GM19043 (cell line): ENCODE results near the gene SLFN14.
"Not testable (repeated sequence)": the region's sequence is repeated elsewhere in the genome, so short reads cannot be mapped to it uniquely, and the experiment has no call there.

ENCODE experiments used
- ATAC-seq: cut with Tn5 transposase; IDR thresholded peaks from one replicate; pipeline ENCODE4 v1.9.1; 2021; ENCODE audit warnings: low read depth; ENCODE audit not compliant: unreplicated experiment

The SLFN14 gene

GRCh38 chr17:35559495-35560210 is 966 bp downstream of the SLFN14 start:
- no peak for ATAC-seq

- ATAC-seq: no peak
These were observed 3.3 kb downstream of the SLFN14 start for GRCh38 chr17:35557353-35557752.

- ATAC-seq: no peak
These were observed 4.9 kb downstream of the SLFN14 start for GRCh38 chr17:35555691-35556090.

GRCh38 chr17:35554668-35555067 is 6.0 kb downstream of the SLFN14 start:
- ATAC-seq: no peak

GRCh38 chr17:35553310-35553709 is 7.3 kb downstream of the SLFN14 start:
- no peak for ATAC-seq

GRCh38 chr17:35548978-35549377 is 11.6 kb downstream of the SLFN14 start:
- ATAC-seq: no peak

GRCh38 chr17:35548208-35548810 is 12.3 kb downstream of the SLFN14 start:
- ATAC-seq: no peak

- ATAC-seq: no peak
These were observed 14.1 kb downstream of the SLFN14 start for GRCh38 chr17:35546487-35546886.

GRCh38 chr17:35545150-35545549 is 15.5 kb downstream of the SLFN14 start:
- no peak for ATAC-seq

- no peak for ATAC-seq
These were observed 16.8 kb downstream of the SLFN14 start for GRCh38 chr17:35543856-35544255.

- no peak for ATAC-seq
These were observed 17.6 kb downstream of the SLFN14 start for GRCh38 chr17:35542990-35543389.

- ATAC-seq: no peak
These were observed 19.2 kb downstream of the SLFN14 start for GRCh38 chr17:35541434-35541833.

GRCh38 chr17:35540589-35541404 is 19.8 kb downstream of the SLFN14 start:
- ATAC-seq: no peak

- ATAC-seq: no peak
These were observed 21.0 kb downstream of the SLFN14 start for GRCh38 chr17:35539659-35540026.

GRCh38 chr17:35537601-35538141 is 22.9 kb downstream of the SLFN14 start, which contains the start of gene SLFN12L:
TSS of gene SLFN12L (minus strand) at chr17:35537678. CDS start at chr17:35522364, 15,314 bp downstream.
- ATAC-seq: no peak

- no peak for ATAC-seq
These were observed 23.9 kb downstream of the SLFN14 start for GRCh38 chr17:35536664-35537171.

- not testable (repeated sequence) for ATAC-seq
These were observed 25.2 kb downstream of the SLFN14 start for GRCh38 chr17:35535406-35535805.

- ATAC-seq: no peak
These were observed 26.0 kb downstream of the SLFN14 start for GRCh38 chr17:35534576-35535093.

- no peak for ATAC-seq
These were observed 29.5 kb downstream of the SLFN14 start for GRCh38 chr17:35531160-35531559.

GRCh38 chr17:35529866-35530265 is 30.8 kb downstream of the SLFN14 start:
- ATAC-seq: no peak

- not testable (repeated sequence) for ATAC-seq
These were observed 31.3 kb downstream of the SLFN14 start for GRCh38 chr17:35529326-35529725.
